BLaER1 treated with 17β-estradiol and CSF1 and Interleukin-3, amounts not matched to agents 10 nM and 100 nM (cell line): Measurements from ENCODE around the gene ITIH5.
A peak's percentile ranks its signal among the peaks of the same experiment; 100 is the strongest.

Source experiments
- H3K27ac ChIP-seq, 11 experiments: shearing (Covaris generic); formaldehyde crosslinking; 2 replicates each; pipeline ENCODE4 v1.8.1; 2022
- H3K27me3 ChIP-seq, 11 experiments: shearing (Covaris generic); formaldehyde crosslinking; 2 replicates each; pipeline ENCODE4 v1.8.1; 2022
- H3K36me3 ChIP-seq, 11 experiments: shearing (Covaris generic); formaldehyde crosslinking; 2 replicates each; pipeline ENCODE4 v1.8.1; 2022
- H3K4me1 ChIP-seq, 10 experiments: shearing (Covaris generic); formaldehyde crosslinking; 2 replicates each; pipeline ENCODE4 v1.8.1; 2022
- H3K4me2 ChIP-seq, 11 experiments: shearing (Covaris generic); formaldehyde crosslinking; 2 replicates each; pipeline ENCODE4 v1.8.1; 2022
- H3K4me3 ChIP-seq, 10 experiments: shearing (Covaris generic); formaldehyde crosslinking; 2 replicates each; pipeline ENCODE4 v1.8.1; 2022
- H3K9ac ChIP-seq, 11 experiments: shearing (Covaris generic); formaldehyde crosslinking; 2 replicates each; pipeline ENCODE4 v1.8.1; 2022
- H3K9me3 ChIP-seq, 11 experiments: shearing (Covaris generic); formaldehyde crosslinking; replicated peaks in 1 of 11; 2 replicates each; pipeline ENCODE4 v1.8.1; 2022
- H4K20me1 ChIP-seq, 11 experiments: shearing (Covaris generic); formaldehyde crosslinking; 2 replicates each; pipeline ENCODE4 v1.8.1; 2022
- Cebpa-rat ChIP-seq, 11 experiments: shearing (Covaris generic); IDR thresholded peaks; 2 replicates each; pipeline ENCODE4 v1.8.1; 2022

Gene ITIH5

GRCh38 chr10:7579681-7580080 is 87.1 kb downstream of the ITIH5 start:
- Histone ChIP-seq H3K36me3 (no peaks in the 10 kb centered on the region), H3K9ac (no peak overlapping the region), H3K27me3 (no peaks in the 10 kb centered on the region), H3K4me3 (no peak overlapping the region), H4K20me1 (no peaks in the 10 kb centered on the region), H3K9me3 (no peaks in the 10 kb centered on the region), H3K27ac (no peak overlapping the region), H3K4me2 (no peak overlapping the region), H3K4me1 (no peaks in the 10 kb centered on the region)
- TF ChIP-seq Cebpa-rat (IDR thresholded peaks at IDR 0.05), result no peak

GRCh38 chr10:7577579-7577978 is 89.2 kb downstream of the ITIH5 start:
- Histone ChIP-seq H3K9me3 (no peaks in the 10 kb centered on the region), H3K9ac (no peak overlapping the region), H3K4me1 (peaks cover under 1 to 9% (median 7%) of the 10 kb centered on the region in 10 experiments; a peak in 18 of 20 replicates), H3K36me3 (no peaks in the 10 kb centered on the region), H3K4me3 (no peak overlapping the region), H3K4me2 (no peak overlapping the region), H3K27me3 (no peaks in the 10 kb centered on the region), H3K27ac (no peak overlapping the region), H4K20me1 (no peaks in the 10 kb centered on the region)
- no peak for TF ChIP-seq Cebpa-rat (IDR thresholded peaks at IDR 0.05)

- Histone ChIP-seq H3K4me1 (peaks cover 4 to 12% (median 11%) of the 10 kb centered on the region in 10 experiments; a peak in 18 of 20 replicates), H3K27ac (no peak overlapping the region), H3K4me2 (no peak overlapping the region), H3K27me3 (no peaks in the 10 kb centered on the region), H3K9me3 (no peaks in the 10 kb centered on the region), H3K36me3 (no peaks in the 10 kb centered on the region), H3K4me3 (no peak overlapping the region), H3K9ac (no peak overlapping the region), H4K20me1 (no peaks in the 10 kb centered on the region)
- no peak for TF ChIP-seq Cebpa-rat (IDR thresholded peaks at IDR 0.05)
These were observed 89.6 kb downstream of the ITIH5 start for GRCh38 chr10:7577176-7577575.

GRCh38 chr10:7576340-7576739 is 90.4 kb downstream of the ITIH5 start:
- Histone ChIP-seq H3K4me1 (peaks cover 5 to 18% (median 16%) of the 10 kb centered on the region in 10 experiments; a peak in 18 of 20 replicates), H3K4me2 (no peak overlapping the region), H3K27ac (no peak overlapping the region), H3K4me3 (no peak overlapping the region), H3K27me3 (no peaks in the 10 kb centered on the region), H3K9me3 (no peaks in the 10 kb centered on the region), H3K9ac (no peak overlapping the region), H3K36me3 (no peaks in the 10 kb centered on the region), H4K20me1 (no peaks in the 10 kb centered on the region)
- TF ChIP-seq Cebpa-rat (IDR thresholded peaks at IDR 0.05), result no peak

- Histone ChIP-seq H3K4me3 (no peak overlapping the region), H3K4me1 (peaks cover 5 to 18% (median 16%) of the 10 kb centered on the region in 10 experiments; a peak in 18 of 20 replicates), H3K27ac (peak overlapping the region in 8 of 11 experiments; percentile 56 to 73 (median 66); a peak in 16 of 22 replicates), H3K9me3 (no peaks in the 10 kb centered on the region), H3K4me2 (peak overlapping the region; percentile 12 to 65 (median 47); a peak in 20 of 22 replicates), H3K36me3 (no peaks in the 10 kb centered on the region), H3K9ac (peak overlapping the region in 3 of 11 experiments; percentile 45 to 52 (median 46); a peak in 5 of 22 replicates), H4K20me1 (no peaks in the 10 kb centered on the region), H3K27me3 (no peaks in the 10 kb centered on the region)
- peak in 7 of 11 experiments; percentile 29 to 80 (median 64); a peak in 14 of 22 replicates for TF ChIP-seq Cebpa-rat (IDR thresholded peaks at IDR 0.05)
These were observed 94.4 kb downstream of the ITIH5 start for GRCh38 chr10:7572391-7572790.

GRCh38 chr10:7571981-7572380 is 94.8 kb downstream of the ITIH5 start:
- Histone ChIP-seq H3K9me3 (no peaks in the 10 kb centered on the region), H3K4me2 (peak overlapping the region; percentile 12 to 65 (median 47); a peak in 20 of 22 replicates), H3K4me3 (no peak overlapping the region), H3K4me1 (peaks cover 5 to 18% (median 16%) of the 10 kb centered on the region in 10 experiments; a peak in 18 of 20 replicates), H4K20me1 (no peaks in the 10 kb centered on the region), H3K9ac (peak overlapping the region in 3 of 11 experiments; percentile 45 to 52 (median 46); a peak in 4 of 22 replicates), H3K27me3 (no peaks in the 10 kb centered on the region), H3K36me3 (no peaks in the 10 kb centered on the region), H3K27ac (peak overlapping the region in 8 of 11 experiments; percentile 47 to 71 (median 63); a peak in 16 of 22 replicates)
- no peak for TF ChIP-seq Cebpa-rat (IDR thresholded peaks at IDR 0.05)

- Histone ChIP-seq H3K4me1 (peaks cover 5 to 15% (median 14%) of the 10 kb centered on the region in 10 experiments; a peak in 18 of 20 replicates), H3K9me3 (no peaks in the 10 kb centered on the region), H3K27me3 (no peaks in the 10 kb centered on the region), H3K27ac (no peak overlapping the region), H3K4me2 (no peak overlapping the region), H3K9ac (no peak overlapping the region), H3K4me3 (no peak overlapping the region), H3K36me3 (no peaks in the 10 kb centered on the region), H4K20me1 (no peaks in the 10 kb centered on the region)
- no peak; a peak in 1 of 22 replicates for TF ChIP-seq Cebpa-rat (IDR thresholded peaks at IDR 0.05)
These were observed 98.7 kb downstream of the ITIH5 start for GRCh38 chr10:7567911-7568620.

GRCh38 chr10:7566891-7567290 is 99.9 kb downstream of the ITIH5 start:
- Histone ChIP-seq H3K27ac (no peak overlapping the region), H3K4me3 (no peak overlapping the region), H3K27me3 (no peaks in the 10 kb centered on the region), H3K36me3 (no peaks in the 10 kb centered on the region), H3K9ac (no peak overlapping the region), H3K9me3 (no peaks in the 10 kb centered on the region), H3K4me1 (peaks cover 0 to 3% (median 2%) of the 10 kb centered on the region in 10 experiments; a peak in 15 of 20 replicates), H4K20me1 (no peaks in the 10 kb centered on the region), H3K4me2 (no peak overlapping the region)
- TF ChIP-seq Cebpa-rat (IDR thresholded peaks at IDR 0.05), result no peak

GRCh38 chr10:7565871-7566270 is 100.9 kb downstream of the ITIH5 start:
- Histone ChIP-seq H3K9me3 (no peaks in the 10 kb centered on the region), H3K9ac (no peak overlapping the region), H3K4me3 (no peak overlapping the region), H3K27me3 (no peaks in the 10 kb centered on the region), H3K4me1 (no peaks in the 10 kb centered on the region), H4K20me1 (no peaks in the 10 kb centered on the region), H3K27ac (no peak overlapping the region), H3K4me2 (no peak overlapping the region), H3K36me3 (no peaks in the 10 kb centered on the region)
- no peak for TF ChIP-seq Cebpa-rat (IDR thresholded peaks at IDR 0.05)

GRCh38 chr10:7563770-7564169 is 103.0 kb downstream of the ITIH5 start:
- no peak for TF ChIP-seq Cebpa-rat (IDR thresholded peaks at IDR 0.05)
- Histone ChIP-seq H3K4me1 (no peaks in the 10 kb centered on the region), H3K9me3 (no peaks in the 10 kb centered on the region), H4K20me1 (no peaks in the 10 kb centered on the region), H3K4me2 (no peak overlapping the region), H3K27ac (no peak overlapping the region), H3K4me3 (no peak overlapping the region), H3K36me3 (no peaks in the 10 kb centered on the region), H3K27me3 (no peaks in the 10 kb centered on the region), H3K9ac (no peak overlapping the region)
